HG03469 (cell line): ENCODE results near the gene MAN2C1.
"Not testable (repeated sequence)": the region's sequence is repeated elsewhere in the genome, so short reads cannot be mapped to it uniquely, and the experiment has no call there.

Experiments used
- ATAC-seq: cut with Tn5 transposase; IDR thresholded peaks from one replicate; pipeline ENCODE4 v1.9.1; 2021; ENCODE audit warnings: mild to moderate bottlenecking, moderate library complexity, moderate number of reproducible peaks; ENCODE audit not compliant: unreplicated experiment

MAN2C1 gene

GRCh38 chr15:75347222-75348033 lies 21.0 kb downstream of the MAN2C1 start:
- no peak for ATAC-seq

GRCh38 chr15:75346796-75347221 lies 21.6 kb downstream of the MAN2C1 start, which contains the start of gene NEIL1:
Gene NEIL1, plus strand, starts transcription at chr15:75347039. Its CDS starts 1,867 bp downstream, at chr15:75348906.
- no peak for ATAC-seq

GRCh38 chr15:75343953-75344352 lies 24.5 kb downstream of the MAN2C1 start:
- ATAC-seq = not testable (repeated sequence)

DNA sequence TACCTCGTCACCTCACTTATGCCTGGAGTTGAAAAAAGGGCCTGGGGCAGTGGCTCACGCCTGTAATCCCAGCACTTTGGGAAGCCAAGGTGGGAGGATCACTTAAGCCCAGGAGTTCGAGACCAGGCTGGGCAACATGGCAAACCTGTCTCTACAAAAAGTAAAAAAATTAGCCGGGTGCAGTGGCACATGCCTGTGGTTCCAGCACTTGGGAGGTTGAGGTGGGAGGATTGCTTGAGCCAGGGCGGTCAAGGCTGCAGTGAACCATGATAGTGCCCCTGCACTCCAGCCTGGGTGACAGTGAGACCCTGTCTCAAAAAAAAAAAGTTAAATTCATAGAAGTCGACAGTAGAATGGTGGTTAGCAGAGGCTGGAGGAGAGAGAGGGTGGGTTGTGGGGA lies 26.2 kb downstream of the MAN2C1 start:
- no peak for ATAC-seq

GRCh38 chr15:75339531-75340240 lies 28.7 kb downstream of the MAN2C1 start:
- ATAC-seq = no peak

DNA sequence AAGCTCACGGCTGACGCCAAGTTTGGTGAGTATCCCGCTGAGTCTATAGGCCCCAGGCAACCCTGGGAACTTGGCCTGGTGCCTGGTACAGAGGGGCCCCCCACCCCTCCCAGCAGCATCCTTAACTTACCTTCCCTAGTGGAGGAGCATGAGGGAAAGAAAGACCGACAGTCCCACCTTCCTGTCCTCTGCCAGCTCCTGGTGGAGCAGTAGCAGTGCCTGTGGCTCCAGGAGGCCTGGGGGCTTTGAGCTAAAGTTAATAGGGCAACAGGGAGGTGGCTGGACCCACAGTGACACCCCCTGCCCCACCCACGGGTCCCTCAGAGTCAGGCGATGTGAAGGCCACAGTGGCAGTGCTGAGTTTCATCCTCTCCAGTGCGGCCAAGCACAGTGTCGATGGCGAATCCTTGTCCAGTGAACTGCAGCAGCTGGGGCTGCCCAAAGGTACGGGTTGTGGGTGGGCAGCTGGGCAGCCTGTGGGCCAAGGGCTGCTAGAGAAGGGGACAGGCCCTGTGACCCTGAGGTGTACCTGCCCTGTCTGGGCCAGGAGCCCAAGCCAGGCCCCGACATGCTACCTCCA lies 29.7 kb downstream of the MAN2C1 start:
- no peak for ATAC-seq

DNA sequence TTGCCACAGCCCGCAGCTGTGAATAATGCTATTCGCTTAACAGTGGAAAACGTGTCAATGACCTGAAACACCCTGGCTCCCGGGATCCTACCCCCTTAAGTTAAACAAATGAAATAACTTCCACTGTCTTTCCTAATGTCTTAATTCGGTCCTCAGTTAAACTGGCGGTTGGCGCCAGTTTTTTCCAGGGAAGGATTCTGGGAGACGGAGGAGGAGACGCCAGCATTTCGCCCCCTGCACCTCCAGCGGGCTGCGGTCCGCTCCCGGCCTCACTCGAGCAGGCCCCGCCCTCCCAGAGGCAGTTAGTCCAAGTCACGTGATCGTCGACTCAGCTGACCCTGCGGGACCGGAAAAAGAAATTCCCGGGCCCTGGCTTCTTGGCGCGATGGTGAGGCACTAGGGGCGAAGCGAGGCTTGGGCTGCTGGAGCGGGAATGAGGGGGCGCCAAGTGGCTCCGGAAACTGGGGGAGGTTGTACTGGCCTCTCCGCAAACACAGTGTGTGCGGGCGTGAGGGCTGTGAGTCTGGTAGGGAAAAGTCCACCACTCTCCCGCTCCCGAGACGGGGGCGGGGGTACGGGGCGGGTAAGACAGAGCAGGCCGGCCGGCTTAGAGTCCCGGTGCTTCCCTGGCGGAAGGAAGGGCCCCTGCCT lies 32.6 kb downstream of the MAN2C1 start, which contains the start of gene COMMD4:
TSS of gene COMMD4 (plus strand) at position 359 of the 651 bp plus-strand sequence. CDS start at position 386, 27 bp downstream.
- no peak for ATAC-seq

GRCh38 chr15:75335313-75335704 lies 33.1 kb downstream of the MAN2C1 start:
- no peak for ATAC-seq

GRCh38 chr15:75333654-75334419 lies 34.6 kb downstream of the MAN2C1 start:
- ATAC-seq = not testable (repeated sequence)

- ATAC-seq = not testable (repeated sequence)
These were observed 36.3 kb downstream of the MAN2C1 start for GRCh38 chr15:75332093-75332492.

GRCh38 chr15:75329571-75329970 lies 38.8 kb downstream of the MAN2C1 start:
- no peak for ATAC-seq

- no peak for ATAC-seq
These were observed 39.7 kb downstream of the MAN2C1 start for GRCh38 chr15:75328493-75329314.

DNA sequence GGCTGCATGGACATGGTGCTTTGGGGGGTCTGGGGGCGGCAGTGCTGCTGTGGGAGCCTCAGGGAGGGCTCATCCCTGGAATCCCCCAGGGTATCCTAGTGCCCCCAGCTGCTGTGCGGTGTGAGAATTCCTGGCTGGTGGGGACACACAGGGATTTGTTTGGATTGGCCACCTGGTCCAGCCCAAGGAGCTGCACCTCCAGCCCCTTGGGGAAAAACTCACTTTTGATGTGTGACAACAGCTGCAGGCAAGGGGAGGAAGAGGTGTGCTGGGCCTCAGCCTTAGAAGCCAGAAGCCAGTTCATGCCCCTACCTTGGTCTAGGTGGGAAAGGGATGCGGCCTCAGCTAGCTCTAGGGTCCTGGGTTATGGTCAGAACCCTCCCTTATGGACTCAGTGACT lies 40.9 kb downstream of the MAN2C1 start:
- no peak for ATAC-seq

- no peak for ATAC-seq
These were observed 41.4 kb downstream of the MAN2C1 start for GRCh38 chr15:75327005-75327404.

- no peak for ATAC-seq
These were observed 42.5 kb downstream of the MAN2C1 start for GRCh38 chr15:75325922-75326321.

DNA sequence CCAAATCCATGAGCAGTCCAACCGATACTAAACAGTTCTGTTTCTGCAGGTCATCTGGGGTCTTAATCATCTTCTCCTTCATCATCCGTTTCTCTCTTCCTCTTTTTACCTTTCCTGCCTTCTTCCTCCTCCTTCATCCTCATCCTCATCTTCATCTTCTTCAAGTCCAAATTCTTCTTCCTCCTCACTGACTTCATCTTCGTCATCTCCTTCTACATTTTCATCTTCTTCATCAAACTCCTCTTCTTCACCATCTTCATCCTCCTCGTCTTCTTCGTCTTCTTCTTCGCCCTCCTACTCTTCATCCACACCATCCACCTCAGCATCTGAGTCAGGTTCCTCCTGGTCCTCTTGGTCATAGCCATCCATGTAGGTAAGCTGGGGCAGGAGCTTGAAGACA lies 46.7 kb downstream of the MAN2C1 start:
- no peak for ATAC-seq

GRCh38 chr15:75319231-75319897 lies 49.0 kb downstream of the MAN2C1 start:
- not testable (repeated sequence) for ATAC-seq

GRCh38 chr15:75314552-75315290 lies 53.7 kb downstream of the MAN2C1 start:
- no peak for ATAC-seq
